ENCODE results near the gene CDCA3. TPM values are rescaled to one million over a fixed set of nuclear protein-coding genes. Genes with fewer than 3 reads are reported as not detected.

CDCA3 gene
- total RNA-seq, 1 donor, result 0.10 TPM

DNA sequence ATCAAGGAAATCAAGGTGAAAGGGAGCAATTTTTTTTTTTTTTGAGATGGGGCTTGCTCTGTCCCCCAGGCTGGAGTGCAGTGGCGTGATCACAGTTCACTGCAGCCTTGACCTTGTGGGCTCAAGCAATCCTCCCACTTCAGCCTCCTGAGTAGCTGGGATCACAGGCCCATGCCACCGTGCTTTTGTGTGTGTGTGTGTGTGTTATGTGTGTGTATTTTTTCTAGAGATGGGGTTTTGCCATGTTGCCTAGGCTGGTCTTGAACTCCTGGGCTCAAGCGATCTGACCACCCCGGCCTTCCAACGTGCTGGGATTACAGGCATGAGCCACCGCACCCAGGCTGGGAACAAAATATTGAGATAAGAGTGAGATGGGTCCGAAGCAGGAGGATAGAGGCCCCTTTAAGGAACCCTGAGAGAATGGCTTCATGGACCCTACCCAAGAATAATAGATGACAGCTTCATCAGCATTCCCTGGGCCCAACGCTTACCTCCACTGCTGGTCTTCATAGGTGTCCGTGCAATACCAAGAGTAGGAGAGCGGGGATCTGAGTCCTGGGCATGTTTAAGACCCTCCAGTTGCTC lies 1.0 kb downstream of the CDCA3 start:
- H3K27me3 ChIP-seq (ENCODE audit: insufficient read depth, low read length), result no peaks in the 10 kb centered on the region
- peaks cover 39% of the 10 kb centered on the region for H3K4me1 ChIP-seq (ENCODE audit: insufficient read depth, low read length)
- H3K4me3 ChIP-seq (ENCODE audit: low read length), result no peak overlapping the region
- no peaks in the 10 kb centered on the region for H3K9me3 ChIP-seq (ENCODE audit: low read depth, low read length)

DNA sequence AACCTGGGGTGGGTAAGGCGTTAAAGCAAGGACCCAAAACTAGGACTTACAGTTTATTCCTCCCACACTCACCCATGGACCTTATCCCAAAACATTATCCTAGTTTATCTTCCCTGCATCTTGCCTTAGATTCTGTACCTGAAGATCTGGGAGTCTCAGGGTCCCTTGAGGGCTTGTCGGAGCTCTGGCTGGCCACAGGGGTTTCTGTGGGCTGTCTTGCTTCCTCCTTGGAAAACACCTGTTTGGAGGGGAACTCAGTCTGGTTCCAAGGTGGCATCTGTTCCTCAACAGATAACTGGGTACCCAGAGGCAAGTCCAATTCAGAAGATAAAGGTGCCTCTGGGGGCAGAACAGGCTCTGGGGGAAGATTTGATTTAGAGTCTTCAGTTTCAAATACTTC lies 1.7 kb downstream of the CDCA3 start:
- Histone ChIP-seq H3K4me1 (ENCODE audit: insufficient read depth, low read length) (peaks cover 39% of the 10 kb centered on the region), H3K9me3 (ENCODE audit: low read depth, low read length) (no peaks in the 10 kb centered on the region), H3K4me3 (ENCODE audit: low read length) (no peak overlapping the region), H3K27me3 (ENCODE audit: insufficient read depth, low read length) (no peaks in the 10 kb centered on the region)

DNA sequence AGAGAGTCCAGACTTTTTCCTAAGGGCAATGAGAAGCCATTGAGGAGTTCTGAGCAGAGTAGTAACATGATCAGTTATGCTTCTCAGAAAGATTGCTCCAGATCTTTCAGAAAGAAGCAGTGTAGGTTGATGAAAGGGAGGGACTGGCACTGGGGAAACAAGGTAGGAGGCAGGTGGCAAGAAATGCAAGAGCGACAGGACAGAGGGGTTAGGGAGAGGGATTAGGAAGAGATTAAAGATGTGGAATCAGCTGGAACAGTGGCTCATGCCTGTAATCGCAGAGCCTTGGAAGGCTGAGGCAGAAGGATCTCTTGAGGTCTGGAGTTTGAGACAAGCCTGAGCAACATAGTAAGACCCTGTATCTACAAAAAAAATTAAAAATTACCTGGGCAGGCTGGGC lies 3.4 kb downstream of the CDCA3 start:
- Histone ChIP-seq H3K27me3 (ENCODE audit: insufficient read depth, low read length) (no peaks in the 10 kb centered on the region), H3K4me3 (ENCODE audit: low read length) (no peak overlapping the region)

DNA sequence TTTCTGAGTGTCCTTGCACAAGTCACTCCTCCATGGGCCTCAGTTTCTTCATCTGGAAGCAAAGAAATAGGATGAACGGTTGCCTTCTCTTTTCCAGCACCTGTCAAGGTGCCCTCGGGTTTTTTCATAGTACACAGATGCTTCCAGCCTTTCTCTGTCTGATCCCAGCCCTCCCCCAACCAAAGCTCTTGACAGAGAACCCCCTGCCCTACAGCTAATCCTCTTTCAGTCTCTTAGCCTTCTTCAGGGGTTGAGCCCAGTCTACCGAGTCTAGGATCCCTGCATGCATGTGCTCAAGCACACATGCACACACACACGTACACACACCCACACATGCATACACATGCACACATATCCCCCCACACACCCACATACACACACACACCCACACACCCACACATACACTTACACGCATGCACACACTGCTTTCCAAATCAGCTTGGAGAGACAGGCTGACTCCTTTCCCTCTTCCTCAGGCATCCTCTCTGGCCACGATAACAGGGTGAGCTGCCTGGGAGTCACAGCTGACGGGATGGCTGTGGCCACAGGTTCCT lies 4.7 kb downstream of the CDCA3 start:
- no peaks in the 10 kb centered on the region for H3K27me3 ChIP-seq (ENCODE audit: insufficient read depth, low read length)
- peaks cover 20% of the 10 kb centered on the region for H3K4me1 ChIP-seq (ENCODE audit: insufficient read depth, low read length)
- H3K9me3 ChIP-seq (ENCODE audit: low read depth, low read length), result no peaks in the 10 kb centered on the region
- H3K4me3 ChIP-seq (ENCODE audit: low read length), result no peak overlapping the region

More for the DNA sequence above, 3.4 kb downstream of the CDCA3 start:
- Histone ChIP-seq H3K4me1 (ENCODE audit: insufficient read depth, low read length) (peaks cover 21% of the 10 kb centered on the region), H3K9me3 (ENCODE audit: low read depth, low read length) (no peaks in the 10 kb centered on the region)

DNA sequence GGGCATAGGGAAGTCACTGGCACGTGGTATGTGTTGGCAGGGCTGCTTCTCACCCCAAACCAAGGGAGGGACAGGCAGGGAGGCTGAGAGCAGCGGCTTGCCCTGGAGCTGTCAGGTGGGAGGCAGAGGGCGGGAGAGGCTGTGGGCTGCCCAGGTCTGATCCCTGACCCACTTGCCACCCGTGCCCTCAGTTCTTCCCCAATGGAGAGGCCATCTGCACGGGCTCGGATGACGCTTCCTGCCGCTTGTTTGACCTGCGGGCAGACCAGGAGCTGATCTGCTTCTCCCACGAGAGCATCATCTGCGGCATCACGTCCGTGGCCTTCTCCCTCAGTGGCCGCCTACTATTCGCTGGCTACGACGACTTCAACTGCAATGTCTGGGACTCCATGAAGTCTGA lies 5.7 kb downstream of the CDCA3 start:
- Histone ChIP-seq H3K27me3 (ENCODE audit: insufficient read depth, low read length) (no peaks in the 10 kb centered on the region), H3K4me3 (ENCODE audit: low read length) (no peak overlapping the region), H3K4me1 (ENCODE audit: insufficient read depth, low read length) (peaks cover 12% of the 10 kb centered on the region), H3K9me3 (ENCODE audit: low read depth, low read length) (no peaks in the 10 kb centered on the region)

DNA sequence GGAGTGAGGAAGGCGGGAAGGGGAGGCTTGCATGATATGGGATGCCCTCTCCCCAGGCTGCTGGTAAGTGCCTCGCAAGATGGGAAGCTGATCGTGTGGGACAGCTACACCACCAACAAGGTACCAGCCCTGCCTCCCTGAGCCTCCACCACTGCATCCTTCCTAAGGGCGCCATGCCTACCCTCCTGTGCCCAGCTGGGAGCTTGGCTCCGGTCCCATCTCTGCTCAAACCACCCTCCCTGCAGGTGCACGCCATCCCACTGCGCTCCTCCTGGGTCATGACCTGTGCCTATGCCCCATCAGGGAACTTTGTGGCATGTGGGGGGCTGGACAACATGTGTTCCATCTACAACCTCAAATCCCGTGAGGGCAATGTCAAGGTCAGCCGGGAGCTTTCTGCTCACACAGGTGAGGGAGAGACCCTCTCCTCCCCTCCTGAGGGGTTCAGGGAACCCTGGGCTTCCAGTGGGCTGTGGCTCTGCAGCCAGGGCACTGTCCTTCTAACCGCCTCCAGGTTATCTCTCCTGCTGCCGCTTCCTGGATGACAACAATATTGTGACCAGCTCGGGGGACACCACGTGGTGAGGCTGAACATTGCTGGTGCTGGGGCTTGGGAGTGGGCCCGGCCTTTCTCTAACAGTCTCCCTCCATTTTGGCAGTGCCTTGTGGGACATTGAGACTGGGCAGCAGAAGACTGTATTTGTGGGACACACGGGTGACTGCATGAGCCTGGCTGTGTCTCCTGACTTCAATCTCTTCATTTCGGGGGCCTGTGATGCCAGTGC lies 7.8 kb downstream of the CDCA3 start:
- no peaks in the 10 kb centered on the region for H3K9me3 ChIP-seq (ENCODE audit: low read depth, low read length)
- H3K4me3 ChIP-seq (ENCODE audit: low read length), result no peak overlapping the region
- no peaks in the 10 kb centered on the region for H3K4me1 ChIP-seq (ENCODE audit: insufficient read depth, low read length)
- H3K27me3 ChIP-seq (ENCODE audit: insufficient read depth, low read length), result no peaks in the 10 kb centered on the region

DNA sequence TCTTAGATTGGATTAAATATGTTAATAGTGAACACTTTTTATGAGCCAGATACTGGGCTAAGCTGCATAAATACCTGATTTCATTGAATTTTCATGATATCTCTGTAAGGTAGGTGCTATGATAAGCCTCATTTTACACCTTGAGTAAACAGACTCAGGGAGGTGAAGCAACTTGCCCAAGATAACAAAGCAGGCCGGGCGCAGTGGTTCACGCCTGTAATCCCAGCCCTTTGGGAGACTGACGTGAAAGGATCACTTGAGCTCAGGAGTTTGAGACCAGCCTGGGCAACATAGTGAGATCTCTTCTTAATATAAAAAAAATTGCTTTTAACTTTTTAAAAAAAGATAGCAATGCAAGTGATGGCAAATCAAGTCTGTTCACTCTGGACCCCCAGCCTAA lies 9.0 kb downstream of the CDCA3 start:
- Histone ChIP-seq H3K4me3 (ENCODE audit: low read length) (no peak overlapping the region), H3K27me3 (ENCODE audit: insufficient read depth, low read length) (no peaks in the 10 kb centered on the region), H3K9me3 (ENCODE audit: low read depth, low read length) (no peaks in the 10 kb centered on the region), H3K4me1 (ENCODE audit: insufficient read depth, low read length) (no peaks in the 10 kb centered on the region)

DNA sequence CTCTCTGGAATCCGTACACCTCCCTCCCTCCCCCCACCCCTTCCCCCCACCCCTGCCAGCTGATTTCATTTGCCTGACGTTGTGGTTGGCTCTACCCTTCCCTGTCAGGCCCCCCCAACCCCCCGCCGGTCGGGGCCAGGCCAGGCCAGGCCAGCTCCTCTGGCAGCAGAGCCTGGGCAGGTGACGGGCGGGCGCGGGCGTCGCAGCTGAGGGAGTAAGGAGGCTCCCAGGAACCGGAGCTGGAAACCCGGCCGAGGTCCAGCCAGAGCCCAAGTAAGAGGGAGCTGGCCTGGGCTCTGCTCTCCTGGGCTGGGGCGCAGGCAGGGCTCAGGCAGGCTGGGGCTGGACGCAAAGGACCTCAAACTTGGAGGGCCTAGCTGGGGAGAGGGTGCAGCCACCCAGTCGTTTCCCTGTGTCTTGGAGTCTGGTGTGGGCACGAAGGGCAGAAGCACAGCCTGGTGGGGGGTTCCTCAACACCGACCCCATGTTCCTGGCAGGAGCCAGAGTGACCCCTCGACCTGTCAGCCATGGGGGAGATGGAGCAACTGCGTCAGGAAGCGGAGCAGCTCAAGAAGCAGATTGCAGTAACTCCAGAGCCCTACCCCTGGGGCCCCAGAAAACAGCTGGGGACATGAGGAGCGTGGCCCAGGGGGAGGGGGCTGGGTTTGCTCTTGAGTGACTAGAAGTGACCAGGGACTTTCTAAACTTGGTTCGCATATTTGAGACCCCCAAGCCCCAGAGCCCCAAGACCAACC lies 10.1 kb downstream of the CDCA3 start, which contains the start of gene GNB3:
Gene GNB3 (plus strand): TSS at position 165 of the 755 bp plus-strand sequence. CDS start 363 bp downstream, at position 528.
- H3K27me3 ChIP-seq (ENCODE audit: insufficient read depth, low read length), result no peaks in the 10 kb centered on the region
- H3K4me3 ChIP-seq (ENCODE audit: low read length), result no peak within 1 kb of the TSS
- no peaks in the 10 kb centered on the region for H3K9me3 ChIP-seq (ENCODE audit: low read depth, low read length)
- peaks cover under 1% of the 10 kb centered on the region for H3K4me1 ChIP-seq (ENCODE audit: insufficient read depth, low read length)

DNA sequence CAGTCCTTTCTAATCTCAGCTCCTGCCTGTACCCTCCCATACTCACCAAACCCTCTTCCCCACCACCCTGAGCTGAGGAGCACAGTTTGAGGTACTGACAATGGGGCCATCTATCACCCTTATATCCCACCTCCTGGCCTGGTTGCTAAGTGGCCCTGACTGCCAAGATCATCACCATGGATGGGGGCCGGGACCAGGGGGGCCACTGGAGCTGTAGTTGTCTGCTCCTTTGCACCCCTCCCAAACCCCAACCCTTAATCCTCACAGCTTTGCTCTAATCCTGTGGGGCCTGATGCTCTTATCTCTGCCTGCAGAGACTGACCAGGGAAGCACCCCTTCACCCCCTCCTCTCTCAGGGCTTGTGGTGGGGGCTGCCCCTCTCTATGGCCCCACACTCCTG lies 10.8 kb downstream of the CDCA3 start:
- H3K27me3 ChIP-seq (ENCODE audit: insufficient read depth, low read length), result no peaks in the 10 kb centered on the region
- H3K4me1 ChIP-seq (ENCODE audit: insufficient read depth, low read length), result peaks cover 4% of the 10 kb centered on the region
- H3K9me3 ChIP-seq (ENCODE audit: low read depth, low read length), result no peaks in the 10 kb centered on the region
- H3K4me3 ChIP-seq (ENCODE audit: low read length), result no peak overlapping the region

DNA sequence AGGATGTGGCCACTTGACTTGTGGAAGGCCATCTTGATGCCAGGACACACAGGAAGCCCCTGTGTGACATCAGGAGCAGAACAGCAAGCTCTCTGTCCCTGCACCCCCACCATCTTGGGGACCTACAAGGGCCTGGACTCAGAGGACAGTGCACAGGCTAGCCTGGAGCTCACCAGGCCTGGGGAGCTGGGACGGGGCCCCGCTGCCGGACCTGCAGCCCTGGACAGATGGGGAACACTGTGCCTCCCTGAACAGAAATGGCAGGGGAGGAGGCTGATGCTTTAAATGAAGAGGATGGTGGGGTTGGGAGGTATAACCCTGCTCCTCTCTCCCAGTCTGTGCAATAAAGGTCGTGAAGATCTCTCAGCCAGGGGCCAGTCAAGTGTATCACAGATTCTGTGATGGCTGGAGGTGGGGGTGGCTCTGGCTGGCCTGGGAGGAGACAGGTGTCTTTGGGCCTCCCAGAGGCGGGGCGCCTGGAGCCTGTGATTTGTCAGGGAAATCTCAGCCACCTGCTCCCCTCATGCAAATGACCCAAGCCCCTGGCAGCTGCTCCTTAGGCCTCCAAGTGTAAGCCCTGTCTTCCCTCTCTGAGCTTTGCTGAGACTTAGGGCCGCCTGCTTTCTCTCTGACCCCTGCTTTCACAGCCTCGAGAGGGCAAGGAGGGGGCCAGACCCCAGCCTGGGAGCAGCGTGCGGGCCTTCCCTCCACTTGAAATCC lies 11.4 kb downstream of the CDCA3 start:
- no peaks in the 10 kb centered on the region for H3K9me3 ChIP-seq (ENCODE audit: low read depth, low read length)
- H3K27me3 ChIP-seq (ENCODE audit: insufficient read depth, low read length), result no peaks in the 10 kb centered on the region
- H3K4me1 ChIP-seq (ENCODE audit: insufficient read depth, low read length), result peaks cover 4% of the 10 kb centered on the region
- H3K4me3 ChIP-seq (ENCODE audit: low read length), result no peak overlapping the region

DNA sequence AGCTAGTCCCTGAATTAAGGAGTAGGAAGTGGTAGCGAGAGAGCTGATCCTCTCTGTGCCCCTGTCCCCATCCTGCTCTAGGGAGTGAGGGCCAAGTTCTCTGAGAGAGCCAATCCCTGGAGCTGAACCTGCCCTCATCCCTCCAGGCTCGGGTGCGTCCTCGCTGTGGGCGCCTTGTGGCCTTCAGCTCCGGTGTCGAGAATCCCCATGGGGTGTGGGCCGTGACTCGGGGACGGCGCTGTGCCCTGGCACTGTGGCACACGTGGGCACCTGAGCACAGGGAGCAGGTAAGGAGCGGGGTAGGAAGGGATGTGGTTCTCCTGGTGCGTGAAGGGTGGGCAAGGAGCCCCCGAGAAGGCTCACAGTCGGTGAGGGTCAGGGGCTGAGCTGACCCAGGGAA lies 12.2 kb downstream of the CDCA3 start:
- Histone ChIP-seq H3K4me3 (ENCODE audit: low read length) (no peak overlapping the region), H3K9me3 (ENCODE audit: low read depth, low read length) (no peaks in the 10 kb centered on the region), H3K27me3 (ENCODE audit: insufficient read depth, low read length) (no peaks in the 10 kb centered on the region), H3K4me1 (ENCODE audit: insufficient read depth, low read length) (peaks cover 4% of the 10 kb centered on the region)

DNA sequence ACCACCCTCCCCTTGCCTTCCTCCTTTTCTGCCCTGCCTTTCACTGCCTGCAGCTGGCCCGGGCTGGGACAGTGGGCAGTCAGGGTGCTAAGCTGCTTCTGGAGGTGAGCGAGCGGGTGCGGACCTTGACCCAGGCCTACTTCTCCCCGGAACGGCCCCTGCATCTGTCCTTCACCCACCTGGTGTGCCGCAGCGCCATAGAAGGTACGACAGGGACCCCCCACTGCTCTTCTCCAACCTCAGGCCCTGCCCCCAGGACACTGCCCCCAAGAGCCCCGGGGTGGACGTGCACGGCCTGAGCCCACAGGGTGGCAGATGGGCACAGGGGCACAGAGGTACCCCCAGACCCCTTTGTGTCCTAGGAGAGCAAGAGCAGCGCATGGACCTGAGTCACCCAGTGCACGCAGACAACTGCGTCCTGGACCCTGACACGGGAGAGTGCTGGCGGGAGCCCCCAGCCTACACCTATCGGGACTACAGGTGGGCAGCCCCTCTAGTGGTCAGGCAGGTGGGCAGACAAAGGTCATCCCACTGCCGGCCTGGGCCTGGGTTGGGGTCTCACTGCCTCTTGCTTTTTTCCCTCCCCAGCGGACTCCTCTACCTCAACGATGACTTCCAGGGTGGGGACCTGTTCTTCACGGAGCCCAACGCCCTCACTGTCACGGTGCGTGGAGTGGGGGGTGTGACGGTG lies 13.6 kb downstream of the CDCA3 start:
- H3K27me3 ChIP-seq (ENCODE audit: insufficient read depth, low read length), result no peaks in the 10 kb centered on the region
- H3K4me3 ChIP-seq (ENCODE audit: low read length), result no peak overlapping the region
- H3K4me1 ChIP-seq (ENCODE audit: insufficient read depth, low read length), result peaks cover 4% of the 10 kb centered on the region
- H3K9me3 ChIP-seq (ENCODE audit: low read depth, low read length), result no peaks in the 10 kb centered on the region

DNA sequence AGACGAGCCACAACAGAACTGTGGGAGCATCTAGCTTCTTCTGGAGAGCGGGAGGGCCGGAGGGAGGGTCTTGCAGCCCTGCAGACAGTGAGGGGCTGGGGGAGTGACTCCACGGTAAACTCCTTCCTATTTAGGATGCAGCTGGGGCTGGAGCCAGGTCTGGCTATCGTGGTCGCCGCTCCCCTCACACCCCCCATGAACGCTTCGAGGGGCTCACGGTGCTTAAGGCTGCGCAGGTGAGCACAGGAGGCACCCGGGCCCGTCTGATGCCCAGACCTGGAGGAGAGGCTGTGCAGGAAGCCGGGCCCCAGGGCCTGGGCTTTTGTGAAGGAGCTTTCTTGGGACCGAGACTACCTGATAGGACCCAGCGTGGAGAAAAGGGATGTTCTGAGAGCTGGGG lies 14.2 kb downstream of the CDCA3 start:
- no peaks in the 10 kb centered on the region for H3K27me3 ChIP-seq (ENCODE audit: insufficient read depth, low read length)
- no peaks in the 10 kb centered on the region for H3K9me3 ChIP-seq (ENCODE audit: low read depth, low read length)
- H3K4me3 ChIP-seq (ENCODE audit: low read length), result no peak overlapping the region
- H3K4me1 ChIP-seq (ENCODE audit: insufficient read depth, low read length), result peaks cover 4% of the 10 kb centered on the region

DNA sequence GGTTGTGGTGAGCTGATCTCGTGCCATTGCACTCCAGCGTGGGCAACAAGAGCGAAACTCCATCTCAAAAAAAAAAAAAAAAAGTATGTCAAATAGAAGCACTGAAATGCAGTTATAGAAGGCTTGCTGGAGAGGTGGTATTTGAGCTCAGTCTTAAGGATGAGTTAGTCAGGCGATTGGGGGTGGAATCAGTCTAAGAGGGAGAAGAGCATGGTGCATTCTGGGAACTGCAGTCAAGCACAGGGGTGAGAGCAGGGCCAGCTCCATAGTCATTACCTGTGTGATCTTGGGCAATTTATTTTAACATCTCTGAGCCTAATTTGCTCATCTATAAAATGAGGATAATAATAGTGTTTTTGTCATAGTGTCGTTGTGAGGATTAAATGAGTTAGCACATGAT lies 16.2 kb downstream of the CDCA3 start:
- H3K27me3 ChIP-seq (ENCODE audit: insufficient read depth, low read length), result peaks cover 7% of the 10 kb centered on the region
- no peak overlapping the region for H3K4me3 ChIP-seq (ENCODE audit: low read length)
- peaks cover 4% of the 10 kb centered on the region for H3K4me1 ChIP-seq (ENCODE audit: insufficient read depth, low read length)
- H3K9me3 ChIP-seq (ENCODE audit: low read depth, low read length), result no peaks in the 10 kb centered on the region
